Neural progenitor cell (in vitro differentiated cells): ENCODE measurements around the gene NCDN.

Source experiments
- CTCF ChIP-seq: fragments of 200-600 bp; sonication (generic); IDR thresholded peaks from 2 replicates; pipeline ENCODE4 v1.5.1; 2017; ENCODE audit warnings: antibody characterized with exemption, mild to moderate bottlenecking
- EZH2 ChIP-seq: fragments of 200-600 bp; sonication (generic); IDR thresholded peaks from 2 replicates; pipeline ENCODE4 v1.6.1; 2017; ENCODE audit warnings: antibody characterized with exemption, mild to moderate bottlenecking, moderate library complexity
- EZH2phosphoT487 ChIP-seq: fragments of 200-600 bp; sonication (generic); IDR thresholded peaks from 2 replicates; pipeline ENCODE4 v1.6.1; 2017; ENCODE audit warnings: antibody characterized with exemption

GRCh38 chr1:35575416-35575958 lies 17.9 kb downstream of the NCDN start:
- TF ChIP-seq EZH2 (no peak), CTCF (no peak), EZH2phosphoT487 (no peak)
